Neuronal stem cell (in vitro differentiated cells): Measurements from ENCODE around the gene TEX11.
"Not testable (repeated sequence)": the region's sequence is repeated elsewhere in the genome, so short reads cannot be mapped to it uniquely, and the experiment has no call there.

ENCODE experiments used
- DNase-seq: peaks from one replicate; pipeline ENCODE4 v3.0.0-alpha.2; 2013; ENCODE audit warnings: low spot score
- H2AFZ ChIP-seq: one replicate; pipeline ENCODE4 v1.6.1; 2013; ENCODE audit warnings: mild to moderate bottlenecking, low read length, inconsistent platforms
- H2AK5ac ChIP-seq: 2 replicates; pipeline ENCODE4 v1.6.1; 2013; ENCODE audit warnings: low read depth, mild to moderate bottlenecking, inconsistent platforms, low read length, moderate library complexity, mixed read lengths
- H2BK120ac ChIP-seq: 2 replicates; pipeline ENCODE4 v1.6.1; 2013; ENCODE audit warnings: low read depth, mild to moderate bottlenecking, inconsistent platforms, low read length, moderate library complexity, mixed read lengths
- H2BK12ac ChIP-seq: one replicate; pipeline ENCODE4 v1.6.1; 2013; ENCODE audit warnings: low read length, inconsistent platforms
- H2BK15ac ChIP-seq: 2 replicates; pipeline ENCODE4 v1.6.1; 2013; ENCODE audit warnings: mild to moderate bottlenecking, low read length, inconsistent platforms, mixed read lengths
- H2BK5ac ChIP-seq: one replicate; pipeline ENCODE4 v1.6.1; 2013; ENCODE audit warnings: inconsistent platforms, mild to moderate bottlenecking, low read length, moderate library complexity
- H3K14ac ChIP-seq: one replicate; pipeline ENCODE4 v1.6.1; 2013; ENCODE audit warnings: low read length, inconsistent platforms
- H3K18ac ChIP-seq: 2 replicates; pipeline ENCODE4 v1.6.1; 2013; ENCODE audit warnings: low read length, inconsistent platforms
- H3K23ac ChIP-seq: 2 replicates; pipeline ENCODE4 v1.6.1; 2013; ENCODE audit warnings: low read depth, mild to moderate bottlenecking, mixed read lengths, low read length, inconsistent platforms; ENCODE audit not compliant: poor library complexity
- H3K27ac ChIP-seq: replicated peaks from 3 replicates; pipeline ENCODE4 v1.5.1; 2013; ENCODE audit warnings: low read length, inconsistent platforms
- H3K27me3 ChIP-seq, 3 experiments: 2 replicates each; pipeline ENCODE4 v1.6.1; 2013; ENCODE audit warnings: low read length in 3 of 3, mild to moderate bottlenecking in 2 of 3, inconsistent platforms in 1 of 3, low read depth in 1 of 3, mixed read lengths in 1 of 3, moderate library complexity in 1 of 3; ENCODE audit not compliant: control insufficient read depth in 3 of 3, insufficient read depth in 3 of 3
- H3K36me3 ChIP-seq, 2 donors: replicated peaks in 1 of 2; 2 replicates each; pipeline ENCODE4 v1.6.1; 2013; ENCODE audit warnings: low read length in 2 of 2; ENCODE audit not compliant: control insufficient read depth in 2 of 2, insufficient read depth in 2 of 2
- H3K4ac ChIP-seq: 2 replicates; pipeline ENCODE4 v1.6.1; 2013; ENCODE audit warnings: inconsistent platforms, mild to moderate bottlenecking, low read length, moderate library complexity
- H3K4me1 ChIP-seq, 2 donors: 1 replicate in 1 of 2; 2 replicates in 1 of 2; pipeline ENCODE4 v1.6.1; 2013; ENCODE audit warnings: low read length in 2 of 2, low read depth in 1 of 2; ENCODE audit not compliant: control insufficient read depth in 2 of 2, insufficient read depth in 1 of 2
- H3K4me2 ChIP-seq: one replicate; pipeline ENCODE4 v1.6.1; 2013; ENCODE audit warnings: mild to moderate bottlenecking, low read length, inconsistent platforms; ENCODE audit not compliant: insufficient read depth, poor library complexity, severe bottlenecking
- H3K4me3 ChIP-seq, 2 donors: 2 replicates each; pipeline ENCODE4 v1.5.1; 2013; ENCODE audit warnings: low read length in 2 of 2, mild to moderate bottlenecking in 2 of 2, inconsistent platforms in 1 of 2, moderate library complexity in 1 of 2
- H3K79me1 ChIP-seq: one replicate; pipeline ENCODE4 v1.6.1; 2013; ENCODE audit warnings: low read depth, mild to moderate bottlenecking, inconsistent platforms, low read length, moderate library complexity
- H3K9ac ChIP-seq: one replicate; pipeline ENCODE4 v1.6.1; 2013; ENCODE audit warnings: mild to moderate bottlenecking, low read depth, low read length, inconsistent platforms; ENCODE audit not compliant: poor library complexity
- H3K9me3 ChIP-seq, 2 donors: replicated peaks in 1 of 2; 2 replicates each; pipeline versions ENCODE3 to v1.6.1; 2013; ENCODE audit warnings: low read length in 2 of 2, mild to moderate bottlenecking in 2 of 2, inconsistent platforms in 1 of 2, low read depth in 1 of 2, mixed read lengths in 1 of 2, moderate library complexity in 1 of 2; ENCODE audit not compliant: control insufficient read depth in 2 of 2, insufficient read depth in 1 of 2
- H4K8ac ChIP-seq: one replicate; pipeline ENCODE4 v1.6.1; 2013; ENCODE audit warnings: low read depth, mild to moderate bottlenecking, inconsistent platforms, low read length, moderate library complexity
- H4K91ac ChIP-seq: one replicate; pipeline ENCODE4 v1.6.1; 2013; ENCODE audit warnings: low read length, low read depth, mild to moderate bottlenecking, inconsistent platforms; ENCODE audit not compliant: poor library complexity
- WGBS, 2 donors: extraction: QIAGEN DNeasy Blood & Tissue Kit; methylation state at CpG; one replicate each; pipeline ENCODE4 v1.1.7; 2013; ENCODE audit warnings: missing lambda C conversion rate in 2 of 2, mixed read lengths in 1 of 2; ENCODE audit not compliant: insufficient read length in 2 of 2, insufficient replicate concordance in 1 of 2; ENCODE audit errors: extremely low coverage in 2 of 2; 5-methylcytosine and 5-hydroxymethylcytosine counted together

Gene TEX11

GRCh38 chrX:70527610-70528345 lies 380.7 kb downstream of the TEX11 start:
- no peak for DNase-seq
- Histone ChIP-seq H2BK15ac (no peak overlapping the region), H3K23ac (no peak overlapping the region), H3K27me3 (peaks cover 0 to 13% (median 0%) of the 10 kb centered on the region in 3 experiments), H3K79me1 (no peaks in the 10 kb centered on the region), H2AFZ (no peak overlapping the region), H3K27ac (no peak overlapping the region), H3K4me1 (no peaks in the 10 kb centered on the region), H3K9me3 (no peaks in the 10 kb centered on the region), H3K14ac (no peak overlapping the region), H4K91ac (no peak overlapping the region), H4K8ac (no peak overlapping the region), H3K4ac (no peak overlapping the region), H2AK5ac (no peak overlapping the region), H3K36me3 (no peaks in the 10 kb centered on the region), H3K4me3 (no peak overlapping the region), H2BK12ac (no peak overlapping the region), H3K9ac (no peak overlapping the region), H3K18ac (no peak overlapping the region), H2BK120ac (no peak overlapping the region), H3K4me2 (no peak overlapping the region), H2BK5ac (no peak overlapping the region)
- no CpG with 5 or more reads among the region's 3 CpGs for WGBS, 2 donors

- H3K4me1 ChIP-seq: no peaks in the 10 kb centered on the region
- H2BK15ac ChIP-seq: no peak overlapping the region
- H2AFZ ChIP-seq: no peak overlapping the region
- H2BK5ac ChIP-seq: no peak overlapping the region
- H3K4ac ChIP-seq: no peak overlapping the region
- H2BK12ac ChIP-seq: no peak overlapping the region
- H3K14ac ChIP-seq: no peak overlapping the region
- H3K27ac ChIP-seq: no peak overlapping the region
- H3K79me1 ChIP-seq: no peaks in the 10 kb centered on the region
- H4K91ac ChIP-seq: no peak overlapping the region
- H3K27me3 ChIP-seq: peaks cover 0 to 13% (median 0%) of the 10 kb centered on the region in 3 experiments
- H3K4me2 ChIP-seq: no peak overlapping the region
- DNase-seq: no peak
- no peaks in the 10 kb centered on the region for H3K36me3 ChIP-seq
- no peak overlapping the region for H2AK5ac ChIP-seq
- H4K8ac ChIP-seq: no peak overlapping the region
- H3K9me3 ChIP-seq: no peaks in the 10 kb centered on the region
- H3K23ac ChIP-seq: no peak overlapping the region
- no peak overlapping the region for H2BK120ac ChIP-seq
- H3K4me3 ChIP-seq: no peak overlapping the region
- H3K9ac ChIP-seq: no peak overlapping the region
- no peak overlapping the region for H3K18ac ChIP-seq
Observed at GRCh38 chrX:70527053-70527452, 381.5 kb downstream of the TEX11 start.

- no peak overlapping the region for H2BK120ac ChIP-seq
- WGBS, 2 donors: no CpG with 5 or more reads among the region's 8 CpGs
Observed at GRCh38 chrX:70525733-70526132, 382.8 kb downstream of the TEX11 start.

GRCh38 chrX:70515692-70516091 lies 392.8 kb downstream of the TEX11 start:
- not testable (repeated sequence) for H2AK5ac ChIP-seq, H3K23ac ChIP-seq, H4K8ac ChIP-seq, H2BK5ac ChIP-seq, H3K27me3 ChIP-seq, H3K27ac ChIP-seq, H2AFZ ChIP-seq, H3K79me1 ChIP-seq, H3K36me3 ChIP-seq, H3K4me3 ChIP-seq, H2BK120ac ChIP-seq, H3K18ac ChIP-seq, H2BK15ac ChIP-seq, H3K9me3 ChIP-seq, H4K91ac ChIP-seq, H3K9ac ChIP-seq, H3K4ac ChIP-seq, H3K4me2 ChIP-seq, H2BK12ac ChIP-seq, H3K4me1 ChIP-seq, DNase-seq, H3K14ac ChIP-seq
- no CpG with 5 or more reads among the region's 1 CpG for WGBS, 2 donors

More at GRCh38 chrX:70525733-70526132, 382.8 kb downstream of the TEX11 start:
- H3K27me3 ChIP-seq: peaks cover 0 to 11% (median 0%) of the 10 kb centered on the region in 3 experiments
- no peak overlapping the region for H4K8ac ChIP-seq
- H3K4me2 ChIP-seq: no peak overlapping the region
- H3K18ac ChIP-seq: no peak overlapping the region
- no peak overlapping the region for H3K9ac ChIP-seq
- H4K91ac ChIP-seq: no peak overlapping the region
- no peaks in the 10 kb centered on the region for H3K4me1 ChIP-seq
- H2BK12ac ChIP-seq: no peak overlapping the region
- no peak overlapping the region for H2AFZ ChIP-seq
- no peak overlapping the region for H2AK5ac ChIP-seq
- no peak overlapping the region for H3K27ac ChIP-seq
- H3K9me3 ChIP-seq: peaks cover 0 to 2% of the 10 kb centered on the region in 2 donors
- H2BK15ac ChIP-seq: no peak overlapping the region
- H3K23ac ChIP-seq: no peak overlapping the region
- H3K79me1 ChIP-seq: no peaks in the 10 kb centered on the region
- H3K14ac ChIP-seq: no peak overlapping the region
- no peak overlapping the region for H3K4ac ChIP-seq
- H2BK5ac ChIP-seq: no peak overlapping the region
- H3K4me3 ChIP-seq: no peak overlapping the region
- H3K36me3 ChIP-seq: no peaks in the 10 kb centered on the region
- DNase-seq: no peak
